BLaER1 (cell line): ENCODE measurements around the gene GLT1D1.
A peak's percentile ranks its signal among the peaks of the same experiment; 100 is the strongest.
"Not testable (repeated sequence)": the region's sequence is repeated elsewhere in the genome, so short reads cannot be mapped to it uniquely, and the experiment has no call there.

Experiments used
- H3K27ac ChIP-seq: shearing (Covaris generic); formaldehyde crosslinking; 2 replicates; pipeline ENCODE4 v1.8.1; 2022
- H3K27me3 ChIP-seq: shearing (Covaris generic); formaldehyde crosslinking; 2 replicates; pipeline ENCODE4 v1.8.1; 2022
- H3K36me3 ChIP-seq: shearing (Covaris generic); formaldehyde crosslinking; 2 replicates; pipeline ENCODE4 v1.8.1; 2022
- H3K4me1 ChIP-seq: shearing (Covaris generic); formaldehyde crosslinking; 2 replicates; pipeline ENCODE4 v1.8.1; 2022
- H3K4me2 ChIP-seq: shearing (Covaris generic); formaldehyde crosslinking; 2 replicates; pipeline ENCODE4 v1.8.1; 2022
- H3K4me3 ChIP-seq: shearing (Covaris generic); formaldehyde crosslinking; 2 replicates; pipeline ENCODE4 v1.8.1; 2022
- H3K9ac ChIP-seq: shearing (Covaris generic); formaldehyde crosslinking; 2 replicates; pipeline ENCODE4 v1.8.1; 2022
- H3K9me3 ChIP-seq: shearing (Covaris generic); formaldehyde crosslinking; 2 replicates; pipeline ENCODE4 v1.8.1; 2022
- H4K20me1 ChIP-seq: shearing (Covaris generic); formaldehyde crosslinking; 2 replicates; pipeline ENCODE4 v1.8.1; 2022
- Cebpa-rat ChIP-seq: shearing (Covaris generic); IDR thresholded peaks from 2 replicates; pipeline ENCODE4 v1.8.1; 2022

Gene GLT1D1

DNA sequence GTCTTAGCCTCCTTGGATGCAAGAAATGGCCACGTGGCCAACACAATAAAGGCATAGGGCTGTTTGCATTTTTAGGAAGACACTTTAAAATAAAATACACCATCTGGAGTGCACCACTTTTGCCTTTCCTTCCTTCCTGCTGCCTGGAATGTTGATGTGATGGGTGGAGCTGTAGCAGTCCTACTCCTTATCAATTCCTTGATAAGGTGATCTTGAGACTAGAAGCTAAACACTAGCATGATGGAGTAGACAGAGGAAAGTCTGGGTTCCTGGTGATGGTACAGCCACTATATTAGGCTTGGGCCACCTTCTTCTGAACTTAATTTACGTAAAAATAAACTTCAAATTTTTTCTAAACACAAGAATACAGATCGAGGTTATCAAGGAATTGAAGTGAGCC is 2.9 kb upstream of the GLT1D1 start:
- Histone ChIP-seq H3K9me3 (peaks cover 17% of the 10 kb centered on the region), H3K27ac (no peak overlapping the region), H3K4me2 (peak overlapping the region; percentile 11; the same call in 1 of the 2 replicates), H3K4me1 (peaks cover 62% of the 10 kb centered on the region), H3K9ac (no peak overlapping the region), H3K4me3 (no peak overlapping the region), H4K20me1 (no peaks in the 10 kb centered on the region), H3K36me3 (no peaks in the 10 kb centered on the region), H3K27me3 (no peaks in the 10 kb centered on the region)
- no peak for TF ChIP-seq Cebpa-rat

DNA sequence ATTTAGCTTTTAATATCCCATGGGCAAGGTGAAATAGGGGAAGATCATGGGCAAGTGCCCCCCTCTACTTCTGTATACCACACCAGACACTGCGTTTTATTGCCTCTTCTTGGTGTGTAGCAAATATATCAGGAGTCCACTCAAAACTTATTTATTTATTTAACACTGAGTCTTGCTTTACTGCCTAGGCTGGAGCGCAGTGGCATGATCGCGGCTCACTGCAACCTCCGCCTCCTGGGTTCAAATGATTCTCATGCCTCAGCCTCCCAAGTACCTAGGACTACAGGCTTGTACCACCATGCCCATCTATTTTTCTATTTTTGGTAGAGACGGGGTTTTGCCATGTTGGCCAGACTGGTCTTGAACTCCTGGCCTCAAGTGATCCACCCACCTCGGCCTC is 1.8 kb upstream of the GLT1D1 start:
- H3K4me3 ChIP-seq, H4K20me1 ChIP-seq, H3K36me3 ChIP-seq, H3K27me3 ChIP-seq, H3K27ac ChIP-seq, H3K9ac ChIP-seq, H3K4me2 ChIP-seq: not testable (repeated sequence)
- peaks cover 73% of the 10 kb centered on the region for H3K4me1 ChIP-seq
- peaks cover 17% of the 10 kb centered on the region for H3K9me3 ChIP-seq

DNA sequence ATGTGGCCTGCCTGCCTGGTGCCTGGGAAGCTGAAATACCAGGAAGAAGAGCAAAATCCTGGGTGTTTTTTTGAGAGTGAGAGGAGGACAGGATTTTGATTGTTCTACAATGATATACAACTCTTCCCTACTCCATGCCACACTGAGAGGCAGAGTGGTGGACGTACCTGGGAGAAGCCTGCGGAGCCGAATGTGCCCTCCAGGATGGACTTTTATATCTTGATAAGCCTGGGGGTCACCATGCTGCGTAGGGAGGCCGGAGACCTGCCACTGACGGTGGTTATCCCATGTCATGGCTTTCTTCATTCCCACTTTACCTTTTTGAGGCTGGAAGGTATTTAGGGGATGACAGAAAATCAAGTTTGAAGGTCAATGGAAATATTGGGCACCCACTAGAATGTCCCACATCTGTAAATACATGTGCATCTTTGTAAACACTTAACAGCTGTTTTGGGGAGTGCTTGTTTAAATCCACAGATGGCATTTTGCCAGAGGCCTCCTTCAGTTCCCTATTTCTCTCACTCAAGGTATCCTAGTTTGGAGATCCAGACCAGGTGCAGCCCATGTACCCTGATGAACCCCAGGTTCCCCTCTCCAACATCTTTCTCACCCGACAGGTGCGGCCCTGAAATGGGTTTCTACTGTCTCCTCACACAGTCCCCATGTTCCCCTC is 1.1 kb upstream of the GLT1D1 start:
- H3K4me2 ChIP-seq = peak overlapping the region; percentile 92
- no peaks in the 10 kb centered on the region for H4K20me1 ChIP-seq
- H3K4me1 ChIP-seq = peaks cover 80% of the 10 kb centered on the region
- H3K9ac ChIP-seq = no peak overlapping the region
- no peak overlapping the region for H3K4me3 ChIP-seq
- H3K27ac ChIP-seq = no peak overlapping the region; the same call in 1 of the 2 replicates
- no peaks in the 10 kb centered on the region for H3K27me3 ChIP-seq
- no peak for TF ChIP-seq Cebpa-rat
- peaks cover 13% of the 10 kb centered on the region for H3K9me3 ChIP-seq
- peaks cover 7% of the 10 kb centered on the region; the same call in 1 of the 2 replicates for H3K36me3 ChIP-seq

DNA sequence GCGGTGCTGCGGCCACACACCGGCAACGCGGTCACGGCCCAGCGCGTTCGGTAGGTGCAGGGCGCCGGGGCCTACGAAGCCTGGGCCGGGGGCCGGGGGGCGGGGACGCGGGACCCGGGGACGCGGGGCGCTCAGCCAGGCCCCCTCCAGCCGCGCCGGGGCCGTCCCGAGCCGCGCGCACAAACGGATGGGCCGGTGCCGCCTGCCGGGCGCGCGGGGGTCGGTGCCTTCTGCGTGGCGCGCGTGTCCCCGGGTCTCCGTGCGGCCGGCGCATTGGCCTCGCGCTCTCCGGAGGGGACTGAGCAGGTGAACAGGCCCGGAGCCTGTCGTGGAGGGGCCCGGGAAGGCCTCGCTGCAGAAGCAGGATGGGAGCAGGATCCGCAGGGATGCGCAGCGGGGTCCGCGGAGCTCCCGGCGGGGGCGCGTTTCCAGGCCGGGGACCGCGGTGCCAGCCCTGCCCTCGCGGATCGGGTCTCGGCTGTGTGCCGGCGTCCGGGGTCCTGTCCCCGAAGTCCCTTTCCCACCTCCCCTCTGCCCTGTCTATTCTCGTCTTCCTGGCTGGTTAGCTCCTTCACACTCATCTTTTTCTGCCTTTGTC is 421 bp downstream of the GLT1D1 start:
- Histone ChIP-seq H3K27me3 (no peaks in the 10 kb centered on the region), H3K36me3 (peaks cover 18% of the 10 kb centered on the region; the same call in 1 of the 2 replicates), H3K4me3 (peak overlapping the region; percentile 90), H4K20me1 (no peaks in the 10 kb centered on the region), H3K27ac (peak overlapping the region; percentile 95), H3K4me1 (peaks cover 87% of the 10 kb centered on the region), H3K9me3 (no peaks in the 10 kb centered on the region), H3K4me2 (peak overlapping the region; percentile 92), H3K9ac (peak overlapping the region; percentile 93)
- no peak for TF ChIP-seq Cebpa-rat

DNA sequence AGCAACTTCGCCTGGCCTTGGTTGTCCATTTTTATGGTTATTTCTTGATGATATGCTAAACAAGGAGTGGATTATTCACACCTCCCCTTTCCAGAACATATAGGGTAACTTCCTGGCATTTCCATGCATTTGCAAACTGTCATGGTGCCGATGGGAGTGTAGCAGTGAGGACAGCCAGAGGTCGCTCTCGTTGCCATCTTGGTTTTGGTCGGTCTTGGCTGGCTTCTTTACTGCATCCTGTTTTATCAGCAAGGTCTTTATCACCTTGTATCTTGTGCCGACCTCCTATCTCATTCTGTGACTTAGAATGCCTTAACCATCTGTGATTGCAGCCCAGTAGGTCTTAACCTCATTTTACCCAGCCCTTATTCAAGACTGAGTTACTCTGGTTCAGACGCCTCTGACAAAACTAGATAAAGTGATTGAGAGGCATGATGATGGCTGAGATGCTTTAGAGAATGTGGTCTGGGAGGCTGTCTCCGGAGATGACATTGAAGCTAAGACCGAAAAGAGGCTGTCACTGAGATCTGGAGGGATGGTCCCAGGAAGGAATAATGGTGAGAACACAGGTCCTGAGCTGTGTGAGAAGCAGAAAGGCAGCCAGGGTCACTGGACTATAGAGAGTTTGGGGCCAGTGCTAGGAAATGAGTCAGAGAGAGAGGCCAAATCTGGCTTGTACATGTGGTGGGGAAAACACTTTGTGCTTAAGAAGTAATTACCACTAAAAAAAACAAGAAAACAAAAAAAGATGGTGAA is 2.9 kb downstream of the GLT1D1 start:
- TF ChIP-seq Cebpa-rat = no peak
- Histone ChIP-seq H3K27me3 (no peaks in the 10 kb centered on the region), H3K4me3 (no peak overlapping the region), H3K4me1 (peaks cover 78% of the 10 kb centered on the region), H3K27ac (no peak overlapping the region), H4K20me1 (no peaks in the 10 kb centered on the region), H3K4me2 (peak overlapping the region; percentile 92), H3K36me3 (peaks cover 40% of the 10 kb centered on the region), H3K9me3 (peaks cover 9% of the 10 kb centered on the region), H3K9ac (no peak overlapping the region)

DNA sequence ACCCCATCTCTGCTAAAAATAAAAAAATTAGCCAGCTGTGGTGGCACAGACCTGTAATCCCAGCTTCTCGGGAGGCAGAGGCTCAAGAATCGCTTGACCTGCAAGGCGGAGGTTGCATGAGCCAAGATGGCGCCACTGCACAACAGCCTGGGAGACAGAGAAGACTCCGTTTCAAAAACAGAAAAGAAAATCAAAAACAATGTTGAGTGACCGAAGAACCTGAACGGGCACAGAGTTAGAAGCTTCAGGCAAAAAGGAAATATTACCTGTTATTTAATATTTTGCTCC is 3.5 kb downstream of the GLT1D1 start:
- H3K4me1 ChIP-seq = peaks cover 79% of the 10 kb centered on the region
- peaks cover 45% of the 10 kb centered on the region for H3K36me3 ChIP-seq
- peak overlapping the region; percentile 92 for H3K4me2 ChIP-seq

DNA sequence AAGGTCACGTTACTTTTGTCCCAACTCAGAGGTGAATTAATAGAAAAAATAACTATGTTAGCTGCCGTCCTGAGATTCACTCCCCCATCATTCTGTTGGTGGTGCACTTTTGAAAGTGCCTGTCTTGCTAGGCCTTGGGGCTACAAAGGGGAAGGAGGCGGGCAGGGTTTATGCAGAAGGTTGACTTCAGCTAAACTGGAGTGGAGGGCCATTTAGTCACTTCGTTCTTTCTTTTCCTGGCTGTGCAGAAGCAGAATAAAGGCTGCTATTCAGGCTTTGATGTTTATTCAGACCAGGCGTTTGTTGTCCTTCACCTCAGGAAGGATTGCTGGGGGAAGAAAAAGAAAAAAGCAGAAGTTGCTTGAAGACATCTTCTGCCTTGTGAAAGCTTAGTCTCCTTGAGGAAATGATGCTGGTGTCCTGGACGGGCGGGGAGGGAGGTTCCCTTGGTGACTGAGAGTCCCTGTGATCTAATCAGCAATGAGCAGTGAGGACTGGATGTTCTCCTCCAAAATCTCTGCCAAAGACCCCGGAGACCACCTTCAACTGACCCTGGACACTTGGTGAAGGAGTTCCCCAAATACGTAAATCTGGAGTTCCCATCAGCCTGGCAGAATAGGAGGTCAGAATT is 4.0 kb downstream of the GLT1D1 start:
- Histone ChIP-seq H3K4me2 (peak overlapping the region; percentile 92), H3K27ac (no peak overlapping the region; the same call in 1 of the 2 replicates), H3K4me3 (no peak overlapping the region), H3K9ac (no peak overlapping the region), H4K20me1 (no peaks in the 10 kb centered on the region), H3K27me3 (no peaks in the 10 kb centered on the region), H3K9me3 (peaks cover 9% of the 10 kb centered on the region), H3K36me3 (peaks cover 50% of the 10 kb centered on the region), H3K4me1 (peaks cover 74% of the 10 kb centered on the region)
- no peak for TF ChIP-seq Cebpa-rat

More for the DNA sequence above, 3.5 kb downstream of the GLT1D1 start:
- H3K9me3 ChIP-seq = peaks cover 9% of the 10 kb centered on the region
- no peaks in the 10 kb centered on the region for H4K20me1 ChIP-seq
- H3K9ac ChIP-seq = no peak overlapping the region
- no peaks in the 10 kb centered on the region for H3K27me3 ChIP-seq
- no peak for TF ChIP-seq Cebpa-rat
- no peak overlapping the region for H3K27ac ChIP-seq
- H3K4me3 ChIP-seq = no peak overlapping the region

DNA sequence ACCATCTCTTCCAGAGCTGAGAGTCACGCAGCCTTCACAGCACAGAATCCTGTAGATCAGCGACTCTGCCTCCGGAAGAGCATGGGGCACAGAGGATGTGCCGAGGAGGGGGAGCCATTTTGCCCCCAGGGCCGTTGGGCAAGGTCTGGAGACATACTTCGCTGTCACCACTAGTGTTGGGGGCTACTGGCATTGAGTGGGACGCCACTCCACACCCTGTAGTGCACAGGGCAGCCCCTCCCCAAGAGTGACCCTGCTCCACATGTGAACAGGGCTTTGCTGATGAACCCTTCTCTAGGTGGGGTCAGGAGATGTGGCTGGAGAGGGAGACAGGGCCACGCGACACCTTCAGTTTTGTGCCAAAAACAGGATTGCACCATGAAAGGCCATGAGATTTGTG is 6.0 kb downstream of the GLT1D1 start:
- Histone ChIP-seq H3K36me3 (peaks cover 62% of the 10 kb centered on the region), H3K27me3 (no peaks in the 10 kb centered on the region), H3K9me3 (peaks cover 9% of the 10 kb centered on the region), H3K4me2 (no peak overlapping the region), H4K20me1 (peaks cover 4% of the 10 kb centered on the region), H3K4me1 (peaks cover 70% of the 10 kb centered on the region), H3K27ac (no peak overlapping the region), H3K4me3 (no peak overlapping the region), H3K9ac (no peak overlapping the region)
- TF ChIP-seq Cebpa-rat = no peak

DNA sequence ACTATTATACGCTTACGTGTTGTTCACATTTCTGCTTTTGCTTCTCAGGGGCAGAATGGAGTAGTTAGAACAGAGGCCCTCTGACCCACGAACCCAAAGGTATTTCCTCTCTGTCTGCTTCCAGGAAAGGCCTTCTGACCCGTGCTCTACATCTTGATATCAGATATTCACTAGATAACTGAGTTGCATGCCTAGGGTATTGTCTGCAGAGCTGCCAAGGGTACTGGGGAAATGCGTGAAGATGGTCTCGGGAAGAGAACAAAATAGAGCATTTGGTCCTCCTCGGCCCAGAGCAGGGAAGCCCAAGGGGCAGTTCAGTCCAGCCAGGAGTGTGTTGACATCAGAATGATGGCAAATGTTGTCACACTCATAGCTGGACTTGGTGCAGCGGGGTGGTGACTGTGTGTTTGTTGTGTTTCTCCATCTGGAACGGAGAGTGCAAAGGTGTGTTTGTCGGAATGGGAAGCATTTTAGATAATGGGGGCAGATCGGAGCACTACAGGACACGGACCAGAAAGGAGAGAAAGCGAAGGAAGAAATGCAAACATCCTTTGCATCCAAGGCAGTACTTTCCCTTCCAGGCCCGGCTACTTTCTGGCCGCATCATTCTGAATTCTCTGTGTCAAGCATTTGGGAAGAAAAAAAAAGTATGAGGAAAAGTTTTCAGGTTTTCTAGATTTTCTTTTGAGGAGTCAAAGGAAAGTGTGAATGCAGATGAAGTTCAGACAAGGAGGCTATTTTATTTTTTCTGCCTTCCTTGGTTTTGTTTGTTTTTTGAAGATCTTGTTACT is 8.1 kb downstream of the GLT1D1 start:
- H3K36me3 ChIP-seq = peaks cover 56% of the 10 kb centered on the region
- no peak overlapping the region for H3K27ac ChIP-seq
- H3K9ac ChIP-seq = no peak overlapping the region
- H3K4me1 ChIP-seq = peaks cover 55% of the 10 kb centered on the region
- TF ChIP-seq Cebpa-rat = no peak
- no peaks in the 10 kb centered on the region for H3K27me3 ChIP-seq
- peaks cover 17% of the 10 kb centered on the region for H4K20me1 ChIP-seq
- no peak overlapping the region for H3K4me2 ChIP-seq
- H3K4me3 ChIP-seq = no peak overlapping the region
- H3K9me3 ChIP-seq = peaks cover 9% of the 10 kb centered on the region
